A673 (cell line): ENCODE results near the gene NCR1. TPM values are rescaled to one million over a fixed set of nuclear protein-coding genes. Genes with fewer than 3 reads are reported as not detected.

Experiments used
- BruUV-seq: library from RNA; stranded (reverse); fragments of 400-500 nt; replicated peaks from 2 replicates; lab custom pipeline; 2021; lab: Mats Ljungman, UMichigan
- CTCF ChIA-PET: fragments of 300-600 bp; sonication (Branson Sonifier 250); formaldehyde crosslinking; loops from one replicate; lab custom pipeline; 2022; ENCODE audit warnings: antibody characterized with exemption; lab: Charles Lee
- POLR2A ChIA-PET: fragments of 300-600 bp; sonication (Branson Sonifier 250); formaldehyde crosslinking; loops from one replicate; lab custom pipeline; 2022; ENCODE audit warnings: antibody characterized with exemption; ENCODE audit not compliant: low non-redundant PET; lab: Charles Lee
- DNase-seq: peaks from one replicate; pipeline ENCODE4 v3.0.0-alpha.2; 2015; ENCODE audit warnings: low spot score
- H3K27ac ChIP-seq: fragments of 200-600 bp; sonication (generic); 2 replicates; pipeline ENCODE4 v1.5.1; 2016; ENCODE audit warnings: mixed run types, low read depth, mild to moderate bottlenecking, mixed read lengths, antibody characterized with exemption, low read length; ENCODE audit not compliant: poor library complexity, severe bottlenecking
- H3K27me3 ChIP-seq: fragments of 200-600 bp; sonication (generic); replicated peaks from 2 replicates; pipeline ENCODE4 v1.6.1; 2017; ENCODE audit warnings: mixed run types, low read depth, mild to moderate bottlenecking, mixed read lengths, antibody characterized with exemption, low read length; ENCODE audit not compliant: insufficient read depth, poor library complexity
- H3K36me3 ChIP-seq: fragments of 200-600 bp; sonication (generic); 2 replicates; pipeline ENCODE4 v1.6.1; 2016; ENCODE audit warnings: mixed run types, mild to moderate bottlenecking, mixed read lengths, antibody characterized with exemption, low read length; ENCODE audit not compliant: insufficient read depth, poor library complexity, severe bottlenecking
- H3K4me1 ChIP-seq: fragments of 200-600 bp; sonication (generic); 2 replicates; pipeline ENCODE4 v1.6.1; 2017; ENCODE audit warnings: mixed run types, mild to moderate bottlenecking, mixed read lengths, antibody characterized with exemption, low read length; ENCODE audit not compliant: insufficient read depth, poor library complexity, severe bottlenecking
- H3K4me3 ChIP-seq: fragments of 200-600 bp; sonication (generic); 2 replicates; pipeline ENCODE4 v1.5.1; 2016; ENCODE audit warnings: low read depth, mixed run types, mild to moderate bottlenecking, mixed read lengths, low read length; ENCODE audit not compliant: poor library complexity, severe bottlenecking
- H3K9me3 ChIP-seq: fragments of 200-600 bp; sonication (generic); 2 replicates; pipeline ENCODE4 v1.6.1; 2016; ENCODE audit warnings: mixed run types, low read depth, mild to moderate bottlenecking, mixed read lengths, antibody characterized with exemption, low read length; ENCODE audit not compliant: poor library complexity, severe bottlenecking
- EZH2 ChIP-seq: fragments of 200-600 bp; sonication (generic); IDR thresholded peaks from 2 replicates; pipeline ENCODE4 v1.6.1; 2017; ENCODE audit warnings: borderline replicate concordance, low read depth, mild to moderate bottlenecking, mixed read lengths, antibody characterized with exemption, low read length; ENCODE audit not compliant: poor library complexity, severe bottlenecking
- intact Hi-C: fragments of 100-400 bp; cut with micrococcal nuclease; formaldehyde crosslinking; loops from one replicate; pipeline ENCODE4 v1.10.0; 2022; ENCODE audit not compliant: unreplicated experiment
- total RNA-seq: library from RNA; stranded (reverse); gene quantifications from 2 replicates; pipeline ENCODE4 v1.2.3, GENCODE V29; 2021
- TF ChIP-seq, protein P1 (sequence below): fragments of 300-800, 200-600 bp; sonication (generic); conservative IDR thresholded peaks from 2 replicates; pipeline ENCODE4 v1.5.1; 2017; ENCODE audit warnings: low read depth, mild to moderate bottlenecking, antibody characterized with exemption, low read length, moderate library complexity, mixed read lengths

Gene NCR1
- total RNA-seq, 1 experiment from 2014 or later = not detected

DNA sequence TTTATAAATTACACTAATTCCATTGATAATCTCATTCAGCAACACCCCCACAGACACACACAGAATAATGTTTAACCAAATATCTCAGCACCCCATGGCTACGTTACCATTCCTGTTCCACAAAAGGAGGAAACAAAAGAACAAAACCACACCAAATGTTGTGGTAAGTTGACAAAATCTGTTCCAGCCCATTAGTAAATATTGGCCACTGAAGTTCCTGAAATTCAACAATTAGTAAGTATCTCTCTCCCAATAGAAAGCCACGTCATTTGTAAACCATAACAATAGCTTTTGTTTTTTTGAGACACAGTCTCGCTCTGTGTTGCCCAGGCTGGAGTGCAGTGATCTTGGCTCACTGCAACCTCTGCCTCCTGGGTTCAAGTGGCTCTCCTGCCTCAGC lies 34.3 kb upstream of the NCR1 start:
- no peak overlapping the region for H3K4me3 ChIP-seq
- intact Hi-C loops = no loop called here
- H3K27me3 ChIP-seq = peaks cover 53% of the 10 kb centered on the region
- H3K4me1 ChIP-seq = no peaks in the 10 kb centered on the region
- DNase-seq = no peak
- no peaks in the 10 kb centered on the region for H3K36me3 ChIP-seq
- no peaks in the 10 kb centered on the region for H3K9me3 ChIP-seq
- POLR2A ChIA-PET = no interaction called here
- CTCF ChIA-PET = no interaction called here
- TF ChIP-seq, protein P1, sequence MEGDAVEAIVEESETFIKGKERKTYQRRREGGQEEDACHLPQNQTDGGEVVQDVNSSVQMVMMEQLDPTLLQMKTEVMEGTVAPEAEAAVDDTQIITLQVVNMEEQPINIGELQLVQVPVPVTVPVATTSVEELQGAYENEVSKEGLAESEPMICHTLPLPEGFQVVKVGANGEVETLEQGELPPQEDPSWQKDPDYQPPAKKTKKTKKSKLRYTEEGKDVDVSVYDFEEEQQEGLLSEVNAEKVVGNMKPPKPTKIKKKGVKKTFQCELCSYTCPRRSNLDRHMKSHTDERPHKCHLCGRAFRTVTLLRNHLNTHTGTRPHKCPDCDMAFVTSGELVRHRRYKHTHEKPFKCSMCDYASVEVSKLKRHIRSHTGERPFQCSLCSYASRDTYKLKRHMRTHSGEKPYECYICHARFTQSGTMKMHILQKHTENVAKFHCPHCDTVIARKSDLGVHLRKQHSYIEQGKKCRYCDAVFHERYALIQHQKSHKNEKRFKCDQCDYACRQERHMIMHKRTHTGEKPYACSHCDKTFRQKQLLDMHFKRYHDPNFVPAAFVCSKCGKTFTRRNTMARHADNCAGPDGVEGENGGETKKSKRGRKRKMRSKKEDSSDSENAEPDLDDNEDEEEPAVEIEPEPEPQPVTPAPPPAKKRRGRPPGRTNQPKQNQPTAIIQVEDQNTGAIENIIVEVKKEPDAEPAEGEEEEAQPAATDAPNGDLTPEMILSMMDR = no peak
- TF ChIP-seq EZH2 = no peak
- no peak overlapping the region for H3K27ac ChIP-seq
- BruUV-seq = no TSS peak

DNA sequence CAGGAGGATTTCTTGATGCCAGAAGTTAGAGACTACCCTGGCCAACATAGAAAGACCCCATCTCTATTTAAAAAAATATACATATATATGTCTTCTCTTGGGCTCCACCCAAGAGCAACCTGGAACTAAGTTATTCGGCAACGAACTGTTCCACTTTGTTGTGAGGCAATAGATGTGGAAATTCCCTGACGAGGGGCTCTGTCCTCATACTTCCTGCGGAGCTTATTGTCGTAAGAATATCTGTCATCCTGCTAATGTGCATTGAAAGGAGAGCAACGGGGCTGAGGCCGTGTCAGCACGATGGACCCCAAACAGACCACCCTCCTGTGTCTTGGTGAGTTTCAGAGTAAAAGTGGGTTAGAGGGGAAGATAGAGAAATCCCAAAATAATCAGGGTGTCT lies 32.0 kb upstream of the NCR1 start, which contains the start of gene FCAR:
FCAR (plus strand) TSS at position 246 of the 400 bp plus-strand sequence; CDS start at position 301, 55 bp downstream.
- intact Hi-C loops = no loop called here

DNA sequence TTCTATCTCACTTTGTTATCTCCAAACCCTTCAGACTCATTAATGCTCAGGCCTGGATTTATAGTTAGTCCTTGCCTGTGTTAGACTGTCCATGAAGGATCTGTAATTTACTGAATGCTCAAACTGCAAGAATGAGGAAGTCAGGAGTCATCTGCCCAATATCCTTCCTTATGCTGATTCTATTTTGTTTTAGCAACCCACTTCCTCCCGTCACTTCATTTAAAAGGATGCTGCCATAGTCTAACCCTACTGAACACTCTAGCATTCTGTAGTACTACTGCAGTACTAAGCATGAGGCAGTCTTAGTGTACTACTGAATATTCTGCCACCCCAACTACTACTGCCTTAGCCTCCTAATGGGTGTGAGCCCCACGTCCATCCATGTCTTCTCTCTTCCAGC lies 30.4 kb upstream of the NCR1 start:
- POLR2A ChIA-PET = no interaction called here
- no TSS peak for BruUV-seq
- no peak overlapping the region for H3K27ac ChIP-seq
- no peak overlapping the region for H3K4me3 ChIP-seq
- H3K9me3 ChIP-seq = no peaks in the 10 kb centered on the region
- CTCF ChIA-PET = no interaction called here
- no peak for TF ChIP-seq EZH2
- TF ChIP-seq, protein P1 = no peak
- intact Hi-C loops = no loop called here
- peaks cover 67% of the 10 kb centered on the region for H3K27me3 ChIP-seq
- H3K4me1 ChIP-seq = no peaks in the 10 kb centered on the region
- DNase-seq = no peak
- no peaks in the 10 kb centered on the region for H3K36me3 ChIP-seq

More for the DNA sequence above, 32.0 kb upstream of the NCR1 start, which contains the start of gene FCAR:
- H3K27me3 ChIP-seq = peaks cover 63% of the 10 kb centered on the region
- DNase-seq = no peak
- H3K36me3 ChIP-seq = no peaks in the 10 kb centered on the region
- no peak within 1 kb of the TSS for H3K4me3 ChIP-seq
- BruUV-seq = no TSS peak
- H3K9me3 ChIP-seq = no peaks in the 10 kb centered on the region
- CTCF ChIA-PET = no interaction called here
- POLR2A ChIA-PET = no interaction called here
- TF ChIP-seq EZH2 = no peak
- TF ChIP-seq, protein P1 = no peak
- H3K27ac ChIP-seq = no peak within 1 kb of the TSS
- no peaks in the 10 kb centered on the region for H3K4me1 ChIP-seq
